ENCODE measurements around the gene IGSF10.

DNA sequence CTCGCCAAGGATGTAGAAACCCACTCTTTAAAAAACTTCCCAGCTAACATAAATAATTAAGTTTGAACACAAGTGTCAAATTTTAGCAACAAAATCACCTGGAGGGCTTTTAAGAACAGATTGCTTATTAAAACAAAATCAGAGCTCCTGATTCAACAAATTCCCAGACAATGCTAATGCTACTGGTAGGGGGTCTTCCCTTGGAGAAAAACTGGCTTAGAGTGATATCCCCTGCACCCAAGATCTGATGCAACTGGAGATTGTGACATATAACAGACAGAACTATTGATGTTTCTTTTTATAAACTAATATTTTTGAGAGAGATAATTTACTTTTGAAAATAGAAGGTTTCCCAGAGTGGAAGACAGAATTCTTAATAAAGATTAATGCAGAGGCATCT, 19.9 kb downstream of the IGSF10 start:
- TF ChIP-seq POLR2A (IDR thresholded peaks at IDR 0.05) (no peak), POLR2AphosphoS5 (IDR thresholded peaks at IDR 0.05) (no peak)
